Stimulated activated CD8-positive, alpha-beta memory T cell treated with anti-CD3 and anti-CD28 coated beads, Interleukin-15, amount 100 ng/mL, for 48 hours (primary cell): Measurements from ENCODE around the gene PURB.
"Not testable (repeated sequence)": the region's sequence is repeated elsewhere in the genome, so short reads cannot be mapped to it uniquely, and the experiment has no call there.

Experiments used
- DNase-seq, 2 donors: peaks; one replicate each; pipeline ENCODE4 v3.0.0-alpha.2; 2020; ENCODE audit warnings: low read depth in 2 of 2

Gene PURB

DNA sequence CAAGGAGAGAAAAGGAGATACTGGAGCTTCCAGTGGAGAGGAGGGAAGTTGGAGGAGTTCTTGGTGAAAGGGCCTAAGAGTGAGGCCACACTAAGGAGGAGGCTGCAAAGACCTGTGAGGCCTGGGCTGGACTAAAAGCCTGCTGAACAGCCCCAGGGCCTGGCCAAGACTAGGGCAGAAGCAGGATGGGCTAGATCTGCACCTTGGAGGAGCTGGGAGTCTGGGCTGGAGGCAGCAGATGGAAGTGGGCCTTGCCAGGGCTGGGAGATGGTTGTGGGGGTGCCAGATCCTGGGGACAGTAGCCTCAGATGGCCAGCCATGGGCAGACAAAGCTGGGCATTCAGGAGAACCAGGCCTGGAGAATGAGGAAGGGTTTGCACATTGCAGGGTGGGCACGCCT is 6.5 kb upstream of the PURB start:
- no peak for DNase-seq

DNA sequence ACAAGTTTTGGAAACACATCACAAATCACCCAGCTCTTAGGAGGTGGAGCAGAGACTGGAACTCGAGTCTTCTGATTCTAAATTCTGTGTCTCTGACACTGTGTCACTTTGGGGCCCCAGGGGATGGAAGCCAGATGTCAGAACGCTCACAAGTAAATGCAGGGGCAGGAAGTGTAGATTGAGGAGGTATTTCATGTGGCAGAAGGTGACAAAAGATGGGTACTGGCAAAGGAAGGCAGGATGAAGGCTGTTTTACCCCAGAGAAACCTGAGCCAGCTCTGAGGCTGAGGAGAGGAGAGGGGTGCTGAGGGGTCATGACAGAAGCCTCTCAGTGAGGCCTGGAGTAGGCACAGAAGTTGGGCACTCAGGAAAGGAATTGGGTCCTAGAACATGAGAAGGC is 6.0 kb upstream of the PURB start:
- peak in 1 of 2 donors; percentile 16 for DNase-seq

- no peak for DNase-seq
Measured at GRCh38 chr7:44889086-44889781, 3.9 kb upstream of the PURB start.

DNA sequence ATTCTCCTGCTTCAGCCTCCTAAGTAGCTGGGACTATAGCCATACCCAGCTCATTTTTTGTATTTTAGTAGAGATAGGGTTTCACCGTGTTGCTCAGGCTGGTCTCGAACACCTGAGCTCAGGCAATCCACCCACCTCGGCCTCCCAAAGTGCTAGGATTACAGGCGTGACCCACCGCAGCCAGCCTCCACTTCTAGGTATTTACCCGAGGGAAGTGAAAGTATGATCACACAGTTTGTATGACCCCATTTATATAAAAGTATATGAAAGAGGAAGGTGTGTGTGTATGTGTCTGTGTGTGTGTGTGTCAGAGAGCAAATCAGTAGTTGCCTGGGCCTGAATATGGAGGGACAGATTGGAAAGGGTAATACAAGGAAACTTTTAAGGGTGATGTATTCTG is 2.0 kb upstream of the PURB start:
- DNase-seq: no peak

DNA sequence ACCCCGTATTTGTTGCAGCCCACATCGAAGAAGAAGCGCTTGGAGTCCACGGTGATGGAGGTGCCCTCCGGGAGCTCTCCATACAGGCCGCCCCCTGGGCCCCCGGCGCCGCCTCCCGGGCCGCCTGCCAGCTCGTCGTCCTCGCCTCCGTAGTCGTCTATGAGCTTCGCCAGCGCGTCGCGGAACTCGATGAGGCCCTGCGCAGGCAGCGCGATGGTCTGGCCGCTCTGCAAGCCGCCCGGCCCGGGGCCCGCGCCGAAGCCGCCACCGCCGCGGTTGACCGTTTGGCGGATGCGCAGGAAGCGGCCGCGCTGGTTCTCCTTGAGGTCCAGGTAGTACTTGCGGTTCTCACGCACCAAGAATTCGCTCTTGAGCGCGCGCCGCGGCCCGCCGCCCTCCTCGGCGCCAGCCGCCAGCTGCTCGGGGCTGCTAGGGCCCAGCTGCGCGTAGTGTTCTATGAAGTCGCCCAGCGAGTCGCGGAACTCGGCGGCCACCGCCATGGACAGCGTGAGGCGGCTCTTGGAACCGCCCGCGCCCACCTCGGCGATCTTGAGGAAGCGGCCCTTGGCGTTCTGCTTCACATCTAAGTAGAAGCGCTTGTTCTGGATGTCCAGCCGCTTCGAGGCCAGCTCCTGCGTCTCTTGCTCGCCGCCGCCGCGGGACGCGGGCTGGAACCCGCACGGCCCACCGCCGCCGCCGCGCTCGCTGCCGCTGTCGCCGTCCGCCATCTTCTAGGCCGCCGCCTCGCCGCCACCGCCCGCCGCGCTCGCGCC is 523 bp downstream of the PURB start:
- DNase-seq: peak; percentile 21 to 40

GRCh38 chr7:44883961-44884620 is 1.2 kb downstream of the PURB start:
- no peak for DNase-seq

DNA sequence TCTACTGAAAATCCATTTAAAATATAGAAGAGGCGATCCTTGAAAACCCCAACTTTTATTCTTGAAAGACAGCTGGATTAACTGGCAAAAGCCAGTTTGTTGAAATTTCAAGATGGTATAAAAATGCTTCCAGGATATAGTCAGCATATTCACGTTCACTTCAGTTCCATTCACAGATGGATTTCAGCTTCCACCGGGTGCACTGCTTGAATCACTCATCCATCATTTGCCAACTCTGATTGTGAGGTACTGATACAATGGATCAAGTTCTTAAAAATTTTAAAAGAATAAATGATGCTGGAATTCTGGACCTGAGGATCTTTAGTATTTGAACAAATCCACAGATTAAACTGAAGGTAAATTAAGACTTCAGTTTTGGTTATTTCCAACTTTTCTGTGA is 2.4 kb downstream of the PURB start:
- DNase-seq: no peak

- DNase-seq: no peak
Measured at GRCh38 chr7:44881610-44882009, 3.7 kb downstream of the PURB start.

DNA sequence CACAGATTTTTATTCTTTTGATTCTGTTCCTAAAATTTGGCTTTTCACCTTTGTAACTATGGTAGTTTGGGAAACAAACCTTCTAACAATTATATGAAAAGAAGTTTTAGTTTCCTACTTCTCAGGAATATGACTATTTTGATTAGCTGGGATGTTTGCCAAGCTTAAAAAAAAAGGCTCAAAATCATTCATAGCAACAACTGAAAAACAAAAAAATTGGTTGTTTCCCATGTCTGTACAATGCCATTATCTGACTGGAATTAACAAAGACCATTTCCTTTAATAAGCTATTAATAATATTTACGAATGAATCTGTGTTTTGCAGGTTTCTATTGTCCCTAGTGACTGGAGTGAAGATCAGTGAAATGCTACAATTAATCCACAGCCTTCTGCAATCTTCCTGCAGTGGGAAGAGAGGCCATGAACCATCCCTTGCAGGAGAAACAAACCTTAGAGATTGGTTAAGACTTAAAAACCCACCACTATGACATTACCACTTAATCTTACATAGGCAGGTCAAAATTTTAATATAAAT is 4.2 kb downstream of the PURB start:
- no peak for DNase-seq

DNA sequence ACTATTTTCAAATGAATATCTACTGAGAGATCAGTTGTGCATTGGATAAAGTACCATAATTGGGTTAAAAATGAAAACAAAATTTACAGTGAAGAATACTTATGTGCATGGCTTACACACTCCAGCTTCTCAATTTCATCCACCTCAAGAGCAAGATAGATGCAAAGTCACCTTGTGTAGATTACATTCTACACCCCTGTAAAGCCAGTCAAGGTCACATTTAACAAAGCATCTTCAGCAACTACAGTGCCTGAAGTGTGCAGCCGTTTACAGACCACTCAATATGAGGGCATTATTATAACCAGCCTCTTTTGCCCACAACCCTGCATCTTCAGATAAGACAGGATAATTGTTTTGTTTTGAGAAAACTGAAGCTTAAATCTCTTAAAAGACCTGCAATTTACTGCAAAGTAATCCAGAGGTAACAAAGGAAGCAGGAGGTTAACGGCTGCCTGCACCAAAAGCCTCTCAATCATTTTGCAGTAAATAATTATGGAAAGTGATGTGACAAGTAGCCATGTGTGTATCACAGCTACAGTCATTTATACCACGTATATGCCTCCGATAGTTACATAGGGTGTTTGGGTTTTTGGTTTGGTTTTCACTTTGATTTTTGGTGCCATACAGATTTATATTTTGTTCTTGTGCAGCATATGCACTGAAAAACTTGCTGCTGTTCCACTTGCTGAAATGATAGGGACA is 4.9 kb downstream of the PURB start:
- no peak for DNase-seq

DNA sequence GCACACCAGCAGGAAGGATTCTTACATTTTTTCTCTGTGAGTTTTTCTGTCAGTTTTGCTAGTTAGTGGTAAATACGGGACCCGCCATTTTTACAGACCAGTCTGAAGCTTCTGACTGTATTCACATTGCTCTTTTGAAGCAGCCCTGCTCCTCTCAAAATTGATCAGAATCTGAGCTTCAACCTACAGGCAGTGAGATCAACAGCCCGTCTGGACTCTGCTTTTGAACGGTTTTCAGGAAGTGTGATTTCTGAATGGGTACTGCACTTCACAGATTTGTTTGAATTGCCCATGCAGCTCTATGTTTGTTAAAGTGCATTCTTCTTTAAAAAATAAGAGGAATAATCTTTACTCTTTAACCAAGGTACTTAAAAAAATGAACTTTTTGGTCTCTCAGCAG is 8.9 kb downstream of the PURB start:
- no peak for DNase-seq

DNA sequence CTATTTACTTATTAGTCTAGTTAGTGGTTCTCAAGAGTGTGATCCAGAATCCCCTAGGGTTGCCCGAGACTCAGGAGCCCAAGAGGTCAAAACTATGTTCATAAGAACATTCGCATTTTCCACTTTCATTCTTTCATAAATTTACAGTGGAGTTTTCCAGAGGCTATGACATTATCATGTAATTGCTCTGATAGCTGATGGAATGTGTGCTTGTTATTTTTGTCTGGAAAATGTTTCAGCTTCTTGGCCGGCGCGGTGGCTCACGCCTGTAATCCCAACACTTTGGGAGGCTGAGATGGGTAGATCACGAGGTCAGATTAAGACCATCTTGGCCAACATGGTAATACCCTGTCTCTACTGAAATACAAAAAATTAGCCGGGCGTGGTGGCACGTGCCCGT is 10.1 kb downstream of the PURB start:
- no peak for DNase-seq

DNA sequence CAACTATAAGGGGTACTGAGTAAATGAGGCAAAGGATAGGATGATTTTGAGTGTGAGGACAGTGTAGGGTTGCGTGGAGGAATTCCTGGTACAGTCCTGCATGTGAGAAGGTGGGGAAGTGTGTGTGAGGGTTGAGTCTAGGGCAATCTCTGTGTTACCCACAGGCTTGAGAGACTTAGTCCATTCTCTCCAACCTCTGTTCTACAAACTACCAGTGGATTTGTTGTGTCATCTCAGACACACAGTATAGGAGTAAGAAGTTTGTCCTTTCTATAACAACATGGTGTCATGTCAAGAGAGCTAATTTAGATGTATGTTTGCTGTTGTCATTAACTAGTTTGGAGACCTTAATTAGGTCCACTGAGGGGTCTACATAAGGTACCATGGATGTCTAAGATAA is 12.5 kb downstream of the PURB start:
- no peak for DNase-seq

GRCh38 chr7:44871918-44872317 is 13.4 kb downstream of the PURB start:
- not testable (repeated sequence) for DNase-seq

- not testable (repeated sequence) for DNase-seq
Measured at GRCh38 chr7:44870780-44871179, 14.6 kb downstream of the PURB start.

DNA sequence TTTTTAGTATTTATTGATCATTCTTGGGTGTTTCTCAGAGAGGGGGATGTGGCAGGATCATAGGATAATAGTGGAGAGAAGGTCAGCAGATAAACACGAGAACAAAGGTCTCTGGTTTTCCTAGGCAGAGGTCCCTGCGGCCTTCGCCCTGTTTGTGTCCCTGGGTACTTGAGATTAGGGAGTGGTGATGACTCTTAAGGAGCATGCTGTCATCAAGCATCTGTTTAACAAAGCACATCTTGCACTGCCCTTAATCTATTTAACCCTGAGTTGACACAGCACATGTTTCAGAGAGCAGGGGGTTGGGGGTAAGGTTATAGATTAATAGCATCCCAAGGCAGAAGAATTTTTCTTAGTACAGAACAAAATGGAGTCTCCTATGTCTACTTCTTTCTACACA is 15.0 kb downstream of the PURB start:
- DNase-seq: not testable (repeated sequence)

DNA sequence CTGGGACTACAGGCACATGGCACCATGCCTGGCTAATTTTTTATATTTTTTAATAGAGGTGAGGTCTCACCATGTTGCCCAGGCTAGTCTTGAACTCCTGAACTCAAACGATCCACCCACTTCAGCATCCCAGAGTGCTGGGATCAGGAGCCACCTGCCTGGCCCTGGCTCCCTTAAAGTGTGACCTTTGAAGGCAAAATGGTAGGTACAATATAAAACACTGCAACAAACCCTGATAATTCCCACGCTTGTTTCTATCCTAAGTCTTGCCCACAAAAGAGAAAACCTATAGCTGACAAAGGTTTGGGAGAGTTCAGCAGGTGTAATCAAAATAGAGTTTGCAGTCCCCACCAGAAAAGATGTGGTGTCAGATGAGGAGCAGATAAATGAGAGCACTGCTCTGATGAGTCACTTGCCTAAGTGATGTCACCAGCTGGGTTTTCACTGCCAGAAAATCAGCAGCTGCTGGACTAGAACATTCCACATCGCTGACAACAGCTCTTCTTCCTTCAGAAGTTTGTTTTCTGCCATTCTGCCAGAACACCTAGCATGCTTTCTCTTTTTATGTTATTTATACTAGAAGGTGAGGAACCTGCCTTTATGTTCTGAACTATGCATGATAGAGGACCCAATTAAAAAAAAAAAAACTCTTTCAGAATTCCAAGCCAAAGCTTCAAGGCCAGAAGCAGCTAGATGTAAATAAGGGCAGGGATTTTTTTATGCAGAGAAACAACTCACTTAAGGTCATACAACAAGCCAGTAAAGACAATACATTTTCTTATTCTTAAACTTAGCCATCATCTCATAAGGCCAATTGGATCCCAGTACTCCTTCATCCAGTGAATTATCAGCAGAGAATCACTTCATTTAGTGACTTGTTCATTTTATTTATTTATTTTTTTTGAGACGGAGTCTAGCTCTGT is 18.0 kb downstream of the PURB start:
- DNase-seq: peak in 1 of 2 donors; percentile 18

GRCh38 chr7:44861949-44862348 is 23.4 kb downstream of the PURB start:
- not testable (repeated sequence) for DNase-seq

DNA sequence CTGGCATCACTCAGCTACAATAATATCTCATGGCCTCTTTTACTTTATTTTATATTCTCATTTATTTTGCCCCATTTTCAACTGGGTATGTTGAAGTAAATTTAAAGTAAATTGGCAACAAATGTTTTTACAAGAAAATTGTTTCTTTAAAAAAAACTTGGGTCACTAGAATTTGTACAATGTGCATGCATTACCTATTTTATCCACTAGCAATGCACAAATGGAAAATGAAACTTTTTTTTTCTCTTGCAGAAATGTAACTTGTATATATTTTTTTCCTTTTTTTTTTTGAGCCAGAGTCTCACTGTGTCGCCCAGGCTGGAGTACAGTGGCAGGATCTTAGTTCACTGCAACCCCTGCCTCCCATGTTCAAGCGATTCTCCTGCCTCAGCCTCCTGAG is 27.2 kb downstream of the PURB start:
- DNase-seq: no peak

DNA sequence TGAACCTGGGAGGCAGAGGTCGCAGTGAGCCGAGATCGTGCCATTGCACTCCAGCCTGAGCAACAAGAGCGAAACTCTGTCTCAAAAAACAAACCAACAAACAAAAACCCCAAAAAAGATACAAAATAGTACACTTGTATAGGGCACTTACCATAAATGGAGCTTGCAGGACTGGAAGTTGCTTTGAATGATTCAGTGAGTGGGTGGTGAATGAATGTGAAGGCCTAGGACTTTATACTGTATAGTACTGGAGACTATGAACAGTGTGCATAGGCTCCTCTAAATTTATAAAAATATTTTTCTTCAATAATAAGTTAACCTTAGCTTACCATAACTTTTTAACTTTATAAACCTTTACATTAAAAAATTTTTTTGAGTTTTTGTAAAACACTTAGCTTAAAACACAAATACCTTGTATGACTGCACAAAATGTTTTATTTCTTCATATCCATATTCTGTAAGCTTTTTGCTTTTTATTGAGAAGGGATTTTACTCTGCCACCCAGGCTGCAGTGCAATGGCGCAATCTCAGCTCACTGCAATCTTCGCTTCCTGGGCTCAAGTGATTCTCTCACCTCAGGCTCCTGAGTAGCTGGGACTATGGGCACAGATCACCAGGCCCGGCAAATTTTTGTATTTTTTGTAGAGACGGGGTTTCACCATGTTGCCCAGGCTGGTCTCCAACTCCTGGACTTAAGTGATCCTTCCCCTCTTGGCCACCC is 30.5 kb downstream of the PURB start:
- no peak for DNase-seq
